ENCODE data around the gene ALG8.
"Not testable (repeated sequence)": the region's sequence is repeated elsewhere in the genome, so short reads cannot be mapped to it uniquely, and the experiment has no call there.

Gene ALG8

DNA sequence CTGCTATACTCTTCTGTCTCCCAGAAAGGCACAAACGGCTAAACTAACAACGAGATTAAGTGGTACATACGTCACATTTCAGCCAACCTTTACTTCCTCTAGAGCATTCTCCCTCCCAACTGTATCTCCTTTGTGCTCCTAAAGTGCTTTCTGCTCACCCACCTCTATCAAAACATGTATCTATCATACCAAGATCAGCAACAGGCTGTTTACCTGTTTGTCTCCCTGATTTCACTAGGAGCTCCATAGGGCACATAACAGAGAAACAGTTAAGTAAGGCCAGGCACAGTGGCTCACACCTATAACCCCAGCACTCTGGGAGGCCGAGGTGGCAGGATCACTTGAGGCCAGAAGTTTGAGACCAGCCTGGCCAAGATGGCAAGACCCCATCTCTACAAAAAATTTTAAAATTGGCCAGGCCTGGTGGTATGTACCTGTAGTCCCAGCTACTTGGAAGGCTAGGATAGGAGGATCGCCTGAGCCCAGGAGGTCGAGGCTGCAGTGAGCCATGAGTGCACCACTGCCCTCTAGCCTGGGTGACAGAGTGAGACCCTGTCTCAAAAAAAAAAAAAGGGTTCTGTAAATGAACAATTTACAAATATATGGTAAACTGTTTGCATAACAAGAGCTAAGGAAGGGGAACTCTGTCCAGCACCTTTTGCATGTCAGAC, 62.6 kb downstream of the ALG8 start:
- in situ Hi-C loops (cut with MboI; ENCODE audit: low sequenced_read_pairs) = no loop called here

DNA sequence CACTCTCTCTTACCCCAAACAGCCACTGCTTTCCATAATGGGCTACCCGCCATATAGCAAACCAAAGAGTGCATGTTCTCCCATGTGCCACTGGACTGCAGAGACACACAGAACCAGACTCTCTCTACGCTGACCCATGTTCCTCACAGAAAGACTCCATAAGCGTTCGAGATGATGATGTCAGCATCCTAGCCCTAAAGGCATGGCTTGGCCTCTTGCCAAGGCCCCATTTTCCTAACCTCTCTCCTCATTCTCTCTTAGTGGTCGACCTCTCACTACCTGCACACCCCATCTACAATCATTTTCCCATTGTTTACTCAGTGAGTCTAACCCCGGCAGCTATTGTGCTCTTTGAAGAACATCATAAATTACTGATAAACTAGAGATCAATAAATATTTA, 64.7 kb downstream of the ALG8 start:
- in situ Hi-C loops (cut with MboI; ENCODE audit: low sequenced_read_pairs) = no loop called here

DNA sequence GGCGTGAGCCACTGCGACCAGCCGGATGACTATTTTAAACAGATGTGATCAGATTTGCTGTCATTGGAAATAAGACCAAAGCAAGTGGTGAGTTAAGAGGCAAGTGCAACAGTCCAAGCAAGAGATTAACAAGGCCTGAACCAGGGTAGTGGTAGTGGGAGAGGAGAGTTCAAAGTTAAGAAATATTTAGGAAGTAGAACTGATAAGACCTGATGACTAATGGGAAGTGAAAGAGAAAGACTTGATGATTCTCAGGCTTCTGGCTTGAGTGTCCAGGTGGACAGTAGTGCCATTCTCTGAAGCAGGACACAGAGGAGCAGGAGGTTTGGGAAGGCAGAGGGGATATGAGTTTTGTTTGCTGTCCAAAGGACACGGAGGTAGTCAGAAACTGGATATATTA, 67.0 kb downstream of the ALG8 start:
- in situ Hi-C loops (cut with MboI; ENCODE audit: low sequenced_read_pairs) = no loop called here

DNA sequence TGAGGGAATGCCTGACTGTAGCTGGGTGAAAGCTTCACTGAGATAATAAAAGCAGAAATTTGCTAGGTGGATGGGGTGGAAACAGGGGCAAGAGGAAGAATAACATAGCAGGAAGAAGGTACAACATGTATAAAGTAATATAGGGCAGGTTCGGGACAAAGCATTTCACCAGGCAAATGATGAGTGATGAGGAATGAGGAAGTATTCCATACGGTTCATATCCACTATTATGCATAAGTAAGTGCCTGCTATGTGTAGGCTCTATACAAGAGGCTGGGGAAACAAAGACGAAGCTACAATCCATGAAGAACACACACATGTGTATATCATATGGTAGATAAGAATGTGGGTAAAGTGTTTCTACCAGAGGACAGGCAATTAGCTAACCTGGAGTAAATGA, 67.7 kb downstream of the ALG8 start:
- in situ Hi-C loops (cut with MboI; ENCODE audit: low sequenced_read_pairs) = no loop called here

DNA sequence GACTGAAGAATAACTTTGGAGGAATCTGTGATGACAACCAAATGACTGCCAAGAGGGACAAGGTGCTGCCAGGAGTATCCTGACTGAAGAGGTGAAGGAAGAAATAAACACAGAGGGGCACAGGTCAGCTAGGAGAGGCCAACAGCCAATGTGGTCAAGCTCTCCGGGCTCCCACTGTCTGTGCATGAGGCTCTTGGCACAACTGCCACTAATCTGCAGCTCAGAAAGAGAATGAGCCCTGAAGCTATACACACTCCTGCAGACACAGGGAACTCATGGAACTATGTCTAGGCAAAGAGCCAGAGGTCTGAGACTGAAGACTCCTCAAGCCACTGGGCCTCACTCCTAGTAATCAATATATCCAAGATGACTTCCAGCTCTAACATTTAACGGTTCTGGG, 68.8 kb downstream of the ALG8 start:
- in situ Hi-C loops (cut with MboI; ENCODE audit: low sequenced_read_pairs) = no loop called here

DNA sequence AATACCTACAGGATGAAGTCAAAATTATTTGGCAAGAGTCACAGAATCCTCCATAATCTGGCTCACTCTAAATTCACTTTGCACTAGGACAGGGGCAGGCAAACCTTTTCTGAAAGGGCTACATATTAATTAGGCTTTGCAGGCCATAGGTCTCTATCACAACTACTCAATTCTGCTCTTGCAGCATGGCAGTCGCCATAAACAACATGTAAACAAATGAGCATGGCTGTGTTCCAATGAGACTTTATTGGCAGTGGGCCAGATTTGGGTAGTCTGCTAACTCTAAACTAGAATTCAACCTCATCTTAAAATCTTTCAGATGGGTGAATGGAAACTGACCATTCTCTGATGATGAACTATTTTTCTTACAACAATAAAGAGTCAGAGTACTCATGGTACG, 70.0 kb downstream of the ALG8 start:
- in situ Hi-C loops (cut with MboI; ENCODE audit: low sequenced_read_pairs) = no loop called here

DNA sequence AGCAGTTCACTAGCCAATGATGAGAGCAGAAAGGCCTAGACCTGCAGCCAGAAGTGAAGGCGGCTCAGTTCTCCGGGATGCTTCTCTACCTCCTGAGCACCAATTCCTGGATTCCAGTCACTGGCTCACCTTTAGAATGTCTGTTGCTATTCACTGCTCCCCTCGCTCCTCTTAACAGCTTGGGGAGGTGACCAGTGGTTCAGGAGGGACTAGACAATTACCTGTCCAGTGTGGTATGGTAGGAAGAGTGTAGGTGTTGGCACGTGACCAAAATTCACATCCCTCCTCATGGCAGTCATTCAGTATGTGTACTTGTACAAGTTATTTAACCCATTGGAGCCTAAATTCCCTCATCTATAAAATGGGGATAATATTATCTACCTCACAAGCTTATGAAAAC, 71.7 kb downstream of the ALG8 start:
- in situ Hi-C loops (cut with MboI; ENCODE audit: low sequenced_read_pairs) = no loop called here

DNA sequence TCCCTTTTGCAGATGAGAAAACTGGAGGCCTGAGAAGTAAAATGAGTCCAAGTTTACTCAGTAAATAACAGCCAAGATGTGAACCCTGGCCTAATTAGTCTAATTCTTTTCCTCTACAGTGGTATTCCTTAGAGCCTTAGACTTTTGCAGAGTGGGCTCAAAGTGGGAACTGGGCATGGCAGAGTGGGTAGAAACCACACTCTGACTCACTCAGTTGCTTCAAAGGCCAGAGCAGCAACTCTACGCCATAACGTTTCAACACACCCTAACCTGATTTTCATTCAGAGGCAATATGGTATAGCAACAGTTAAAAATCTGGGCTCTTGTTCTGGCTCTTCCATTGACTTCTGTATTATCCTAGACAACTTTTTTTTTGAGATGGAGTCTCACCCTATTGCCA, 73.0 kb downstream of the ALG8 start:
- in situ Hi-C loops (cut with MboI; ENCODE audit: low sequenced_read_pairs) = no loop called here

DNA sequence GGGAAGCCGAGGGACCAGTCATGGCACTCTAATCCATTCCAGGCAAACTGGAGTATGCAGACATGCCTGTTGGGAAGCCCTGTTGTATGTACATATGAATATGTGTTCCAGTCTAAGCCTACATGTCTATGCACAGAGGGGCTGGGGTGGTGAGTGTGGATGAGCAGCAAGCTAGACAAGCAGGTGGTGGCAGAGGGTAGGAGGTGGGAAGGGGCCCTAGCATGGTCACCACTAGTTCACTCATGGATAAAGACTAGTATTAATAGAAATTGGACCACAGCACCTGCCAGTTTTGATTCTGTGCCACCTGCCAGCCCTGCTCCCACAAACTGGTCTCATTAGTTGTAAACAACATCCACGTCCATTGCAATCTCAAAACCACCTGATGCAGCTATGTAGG, 74.2 kb downstream of the ALG8 start:
- in situ Hi-C loops (cut with MboI; ENCODE audit: low sequenced_read_pairs) = no loop called here

DNA sequence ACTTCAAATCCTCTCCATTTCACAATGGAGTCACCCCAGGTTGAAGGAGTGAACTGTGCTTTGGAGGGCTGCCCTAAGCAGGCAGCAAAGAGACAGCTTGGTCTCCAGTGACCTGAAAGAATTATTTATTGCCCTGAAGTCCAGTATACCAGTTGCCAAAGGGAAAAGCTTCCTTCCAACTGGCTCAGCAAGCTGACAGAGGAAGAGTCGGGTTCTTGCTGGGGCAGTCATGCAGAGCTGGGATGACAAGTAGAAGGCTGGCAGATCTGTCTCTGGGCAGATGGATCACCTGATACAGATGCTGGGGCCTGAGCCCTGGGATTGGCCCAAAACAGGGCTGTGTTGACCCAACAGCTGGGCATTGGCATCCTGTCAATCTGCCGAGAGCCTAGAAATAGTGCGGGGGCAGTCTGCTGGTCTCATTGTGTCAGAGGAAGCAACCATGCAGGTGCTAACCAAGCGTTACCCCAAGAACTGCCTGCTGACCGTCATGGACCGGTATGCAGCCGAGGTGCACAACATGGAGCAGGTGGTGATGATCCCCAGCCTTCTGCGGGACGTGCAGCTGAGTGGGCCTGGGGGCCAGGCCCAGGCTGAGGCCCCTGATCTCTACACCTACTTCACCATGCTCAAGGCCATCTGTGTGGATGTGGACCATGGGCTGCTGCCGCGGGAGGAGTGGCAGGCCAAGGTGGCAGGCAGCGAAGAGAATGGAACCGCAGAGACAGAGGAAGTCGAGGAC, 75.8 kb downstream of the ALG8 start, which contains the start of gene THRSP:
Gene THRSP (plus strand): TSS at position 422 of the 742 bp plus-strand sequence. CDS start 21 bp downstream, at position 443.
- in situ Hi-C loops (cut with MboI; ENCODE audit: low sequenced_read_pairs) = no loop called here

DNA sequence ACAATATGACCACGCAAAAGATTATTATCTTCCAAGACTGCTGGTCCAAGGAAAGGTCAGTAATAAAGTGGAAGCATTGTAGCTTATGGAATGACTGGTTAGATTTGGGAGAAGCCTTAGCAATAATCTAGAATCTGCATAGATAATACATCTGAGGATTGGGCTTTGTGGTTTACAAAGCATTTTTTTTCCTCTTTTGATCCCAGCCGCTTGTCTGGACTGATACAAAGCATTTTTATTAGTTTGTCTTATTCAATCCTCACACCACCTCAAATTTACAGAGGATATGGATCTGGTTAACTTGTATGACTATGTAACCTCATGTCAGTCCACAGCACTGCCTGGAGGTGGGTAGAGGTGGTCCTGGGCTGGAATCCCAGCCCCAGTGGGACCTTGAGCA, 76.8 kb downstream of the ALG8 start:
- in situ Hi-C loops (cut with MboI; ENCODE audit: low sequenced_read_pairs) = no loop called here

DNA sequence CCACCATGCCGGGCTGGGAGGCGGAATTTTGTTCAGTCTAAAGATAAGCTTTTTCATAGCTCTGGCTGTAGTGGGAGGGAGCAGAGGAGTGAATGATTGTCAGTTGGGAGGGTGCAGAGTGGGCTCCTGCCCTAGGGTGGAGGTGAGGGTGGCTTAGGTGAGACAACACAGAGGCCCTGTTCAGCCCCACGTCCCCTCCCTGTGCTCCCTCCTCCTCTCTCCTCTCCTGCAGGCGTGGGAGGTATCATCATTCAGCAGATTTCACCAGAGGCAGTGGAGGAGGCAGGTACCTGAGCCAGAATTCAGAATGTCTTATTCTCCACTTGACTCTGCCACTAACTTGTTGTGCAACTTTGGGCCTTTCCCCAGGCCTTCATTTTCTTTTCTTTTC, 77.5 kb downstream of the ALG8 start:
- in situ Hi-C loops (cut with MboI; ENCODE audit: low sequenced_read_pairs) = no loop called here

DNA sequence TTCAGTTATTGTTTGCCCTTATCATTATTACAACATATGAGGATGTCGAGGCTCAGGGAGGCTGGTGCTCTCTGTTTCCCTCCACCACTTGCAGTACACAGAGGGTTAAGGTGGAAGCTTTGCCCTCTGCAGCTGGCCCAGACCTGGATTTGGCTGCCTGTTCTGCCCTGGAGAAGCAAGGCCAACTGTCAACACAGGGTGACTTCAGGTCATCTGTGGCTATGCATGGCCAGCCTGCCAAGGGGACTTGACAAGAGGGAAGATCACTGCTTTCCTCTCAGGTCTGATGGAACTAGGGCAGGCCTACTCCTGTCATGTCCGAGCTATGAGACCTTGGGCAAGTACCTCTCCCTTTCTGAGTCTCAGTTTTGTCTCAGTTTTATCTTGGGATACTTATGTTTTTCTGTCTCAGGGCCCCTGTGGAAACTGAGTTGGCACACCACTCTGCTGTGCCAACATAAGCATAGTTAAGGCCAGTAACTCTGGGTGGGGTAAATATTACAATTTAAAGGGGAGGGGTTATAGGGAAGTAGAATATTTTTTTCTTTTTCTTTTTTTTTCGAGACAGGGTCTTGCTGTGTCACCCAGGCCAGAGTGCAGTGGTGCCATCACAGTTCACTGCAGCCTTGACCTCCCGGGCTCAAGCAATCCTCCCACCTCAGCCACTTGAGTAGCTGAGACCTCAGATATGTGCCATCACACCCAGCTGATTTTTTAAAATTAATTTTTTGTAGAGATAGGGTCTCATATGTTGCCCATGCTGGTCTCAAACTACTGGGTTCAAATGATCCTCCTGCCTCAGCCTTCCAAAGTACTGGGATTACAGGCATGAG, 78.1 kb downstream of the ALG8 start:
- in situ Hi-C loops (cut with MboI; ENCODE audit: low sequenced_read_pairs) = no loop called here

DNA sequence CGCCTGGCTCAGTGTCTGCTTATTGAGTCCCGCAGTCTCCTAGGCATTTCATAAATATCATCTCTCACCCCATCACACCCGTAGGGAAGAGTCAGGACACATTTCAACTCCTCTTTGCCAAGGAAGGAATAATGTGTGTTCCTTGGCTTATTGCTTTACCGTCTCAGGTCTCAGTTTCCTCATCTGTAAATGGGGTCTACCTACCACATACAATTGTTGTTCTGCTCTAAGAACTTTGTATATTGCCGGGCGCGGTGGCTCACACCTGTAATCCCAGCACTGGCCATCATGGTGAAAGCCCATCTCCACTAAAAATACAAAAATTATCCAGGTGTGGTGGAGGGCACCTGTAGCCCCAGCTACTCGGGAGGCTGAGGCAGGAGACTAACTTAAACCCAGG, 78.9 kb downstream of the ALG8 start:
- in situ Hi-C loops (cut with MboI; ENCODE audit: low sequenced_read_pairs) = no loop called here

DNA sequence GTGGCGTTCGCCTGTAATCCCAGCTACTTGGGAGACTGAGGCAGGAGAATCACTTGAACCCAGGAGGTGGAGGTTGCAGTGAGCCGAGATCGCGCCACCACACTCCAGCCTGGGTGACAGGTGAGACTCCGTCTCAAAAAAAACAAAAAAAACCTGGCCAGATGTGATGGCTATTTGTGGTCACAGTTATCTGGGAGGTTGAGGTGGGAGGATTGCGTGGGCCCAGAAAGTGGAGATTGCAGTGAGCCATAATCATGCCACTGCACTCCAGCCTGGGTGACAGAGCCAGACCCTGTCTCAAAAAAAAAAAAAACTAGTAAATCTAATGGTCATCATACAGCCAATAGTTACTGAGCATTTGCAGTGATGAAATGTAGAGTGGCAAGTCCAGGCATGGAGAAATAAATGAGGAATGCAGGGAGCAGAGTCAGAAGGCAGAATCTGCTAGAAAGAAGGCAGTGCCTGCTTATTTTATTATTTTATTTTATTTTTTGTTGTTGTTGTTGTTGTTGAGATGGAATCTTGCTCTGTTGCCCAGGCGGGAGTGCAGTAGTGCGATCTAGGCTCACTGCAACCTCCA, 79.6 kb downstream of the ALG8 start:
- in situ Hi-C loops (cut with MboI; ENCODE audit: low sequenced_read_pairs) = not testable (repeated sequence)

DNA sequence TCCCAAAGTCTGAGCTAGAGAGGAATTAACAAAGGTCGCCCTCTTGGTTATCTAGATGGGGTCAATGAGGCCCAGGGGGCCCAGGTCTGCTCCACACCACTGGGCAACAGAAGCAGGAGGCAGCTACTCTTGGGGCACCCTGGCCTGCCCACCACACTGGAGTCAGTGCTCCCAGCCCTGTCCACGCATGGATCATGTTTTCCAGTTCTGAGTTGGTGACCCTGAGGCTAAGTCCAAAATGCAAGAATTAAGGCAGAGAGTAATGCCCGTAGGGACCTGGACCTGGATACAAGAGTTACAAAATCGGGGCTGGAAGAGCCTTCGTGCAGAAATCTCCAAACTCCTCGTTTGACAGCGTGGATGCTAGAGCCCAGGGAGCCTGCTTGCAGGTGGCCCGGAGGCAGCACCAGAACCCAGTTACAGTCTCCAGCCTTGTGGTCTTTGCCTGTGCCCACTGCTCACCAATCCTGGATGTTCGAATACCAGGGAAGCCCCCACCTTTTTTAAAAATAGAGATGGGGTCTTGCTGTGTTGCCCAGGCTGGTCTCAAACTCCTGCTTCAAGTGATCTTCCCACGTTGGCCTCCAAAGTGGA, 81.9 kb downstream of the ALG8 start:
- in situ Hi-C loops (cut with MboI; ENCODE audit: low sequenced_read_pairs) = no loop called here

DNA sequence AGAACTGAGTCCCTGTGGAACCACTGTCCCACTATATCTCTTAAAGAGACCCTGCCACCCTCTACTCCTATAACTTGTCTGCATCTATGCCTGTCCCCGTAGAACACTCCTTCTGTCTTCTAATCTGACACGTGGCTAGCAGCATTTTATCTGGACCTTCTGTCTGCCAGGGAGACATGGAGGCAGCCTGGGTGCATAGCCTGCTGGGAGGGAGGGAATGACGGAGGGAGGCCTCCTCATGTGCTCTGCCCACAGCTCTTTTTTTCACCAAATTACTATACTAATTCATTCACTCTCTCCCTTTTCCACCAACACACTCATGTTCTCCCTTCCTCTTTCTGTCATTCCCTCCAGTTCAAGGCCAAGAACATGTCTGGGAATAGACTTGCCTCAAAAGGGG, 83.3 kb downstream of the ALG8 start:
- in situ Hi-C loops (cut with MboI; ENCODE audit: low sequenced_read_pairs) = no loop called here

DNA sequence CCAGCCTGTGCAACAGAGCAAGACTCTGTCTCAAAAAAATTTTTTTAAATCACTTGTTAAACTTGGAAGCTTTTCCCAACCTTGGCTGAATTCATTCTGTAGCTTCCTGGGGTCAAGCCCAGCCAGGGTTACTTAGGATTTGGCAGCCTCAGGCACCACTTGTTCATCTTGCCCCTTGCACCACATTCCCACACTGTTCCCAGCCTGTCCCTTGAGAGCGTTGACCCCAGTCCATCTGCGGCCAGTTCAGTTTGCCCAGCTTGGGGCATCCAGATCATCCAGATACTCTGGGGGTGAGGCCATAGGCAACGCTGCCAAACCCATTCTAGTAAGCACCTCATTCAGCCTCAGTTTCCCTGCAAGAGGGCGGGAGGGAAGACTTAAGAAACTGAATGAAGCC, 84.5 kb downstream of the ALG8 start:
- in situ Hi-C loops (cut with MboI; ENCODE audit: low sequenced_read_pairs) = no loop called here

DNA sequence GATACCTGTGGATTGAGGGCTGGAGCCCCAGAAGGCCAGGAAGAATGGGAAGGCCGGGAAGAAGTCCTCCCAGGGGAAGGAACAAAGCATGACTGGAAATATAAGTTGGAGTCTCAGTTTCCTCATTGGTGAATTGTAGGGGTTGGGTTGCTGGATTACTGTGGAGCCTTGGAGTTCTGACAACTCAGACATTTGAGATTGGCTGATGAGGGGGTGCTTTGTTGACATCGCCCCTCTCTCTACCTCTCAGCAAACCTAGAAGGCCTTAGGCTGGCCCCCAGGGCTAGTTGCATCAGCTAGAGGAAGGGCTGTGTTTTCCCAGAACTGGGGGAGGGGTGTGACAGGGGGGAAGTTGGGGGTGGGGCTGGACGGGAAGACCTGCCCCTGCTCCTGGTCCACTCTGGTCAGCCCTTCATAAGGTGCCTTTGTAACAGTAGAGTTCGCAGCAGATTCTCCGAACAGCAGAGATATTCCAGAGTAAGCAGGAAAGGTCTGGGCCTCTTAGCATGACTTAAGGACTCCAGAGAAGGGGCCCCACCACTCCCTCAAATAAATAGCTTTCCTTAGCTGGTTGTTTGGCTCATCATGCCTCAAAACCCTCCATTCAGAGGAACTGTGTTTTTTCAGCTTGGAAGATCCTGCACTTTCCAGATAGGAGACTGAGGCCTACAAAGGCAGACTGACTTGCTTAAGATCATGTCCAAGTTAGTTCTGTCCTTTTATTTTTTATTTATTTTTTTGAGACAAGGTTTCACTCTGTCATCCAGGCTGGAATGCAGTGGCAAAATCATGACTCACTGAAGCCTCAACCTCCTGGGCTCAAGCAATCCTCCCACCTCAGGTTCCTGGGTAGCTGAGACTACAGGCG, 88.2 kb downstream of the ALG8 start:
- in situ Hi-C loops (cut with MboI; ENCODE audit: low sequenced_read_pairs) = no loop called here
